GM08714 (cell line): Measurements from ENCODE around the gene MEIOB.

Source experiments
- H3K4me3 ChIP-seq: fragments of 200-500 bp; sonication (Bioruptor generic); 2 replicates; pipeline ENCODE4 v1.5.1; 2014; ENCODE audit warnings: mild to moderate bottlenecking, low read length, inconsistent platforms
- ZNF274 ChIP-seq: IDR thresholded peaks from 2 replicates; pipeline ENCODE4 v1.6.1; 2012; ENCODE audit warnings: mild to moderate bottlenecking, low read depth, low read length

MEIOB gene

GRCh38 chr16:1846416-1846815 lies 25.5 kb downstream of the MEIOB start:
- H3K4me3 ChIP-seq = no peak overlapping the region
- no peak for TF ChIP-seq ZNF274

DNA sequence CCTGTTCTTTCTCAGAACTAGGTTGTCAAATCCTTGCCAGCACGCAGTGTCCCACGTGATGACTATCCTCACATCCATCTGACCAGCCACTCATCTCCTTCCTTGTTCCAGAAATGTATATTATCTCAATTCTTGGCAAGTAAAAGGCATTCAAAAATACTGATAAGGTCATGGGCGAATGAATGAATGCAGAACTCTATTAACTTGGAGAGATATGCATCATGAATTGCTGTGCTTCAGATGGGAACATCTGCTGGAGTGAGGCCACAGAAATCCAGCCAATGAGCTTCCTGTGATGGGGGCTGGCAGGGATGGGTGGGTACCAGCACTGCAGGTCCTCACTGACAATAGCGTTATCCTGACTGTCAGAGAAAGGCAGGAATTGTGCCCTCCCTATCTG lies 26.0 kb downstream of the MEIOB start:
- no peak overlapping the region for H3K4me3 ChIP-seq
- TF ChIP-seq ZNF274 = no peak

DNA sequence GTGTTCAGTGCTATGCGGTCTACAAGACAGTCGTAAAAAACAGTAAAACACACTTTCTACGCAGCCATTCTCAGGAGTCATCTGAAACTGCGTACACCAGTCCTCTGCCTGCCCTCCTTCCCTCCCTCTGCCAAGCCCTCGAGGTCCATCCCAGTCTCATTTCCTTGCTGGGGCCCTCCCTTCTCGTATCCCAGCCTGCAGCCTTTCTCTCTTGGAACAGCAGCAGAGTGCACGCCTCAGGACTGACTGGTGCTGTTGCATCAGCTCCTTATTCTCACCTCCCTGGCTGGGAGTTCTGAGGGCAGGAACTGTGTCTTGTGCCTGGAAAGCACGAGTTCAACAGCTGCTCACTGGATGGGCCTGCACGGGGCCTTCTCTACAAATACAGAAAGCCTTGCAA lies 32.4 kb downstream of the MEIOB start:
- H3K4me3 ChIP-seq = no peak overlapping the region
- no peak for TF ChIP-seq ZNF274

DNA sequence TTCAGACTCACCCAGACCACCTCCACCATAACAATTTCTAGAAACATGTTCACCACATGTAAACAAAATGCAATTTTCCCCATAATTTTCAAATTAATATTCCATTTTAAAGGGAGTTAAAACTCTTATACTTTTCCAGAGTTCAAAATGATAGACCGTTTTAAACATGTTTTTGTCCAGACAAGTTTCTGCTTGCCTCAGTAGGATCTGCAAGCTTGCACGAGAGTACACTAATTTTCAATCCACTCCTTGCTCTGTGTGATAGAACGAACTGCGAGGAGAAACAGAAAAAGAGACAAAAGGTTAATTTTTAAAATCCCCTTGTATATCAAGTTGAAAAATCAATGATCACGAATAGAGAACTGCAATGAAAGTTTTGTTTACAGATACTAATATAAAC lies 37.9 kb downstream of the MEIOB start:
- no peak for TF ChIP-seq ZNF274

DNA sequence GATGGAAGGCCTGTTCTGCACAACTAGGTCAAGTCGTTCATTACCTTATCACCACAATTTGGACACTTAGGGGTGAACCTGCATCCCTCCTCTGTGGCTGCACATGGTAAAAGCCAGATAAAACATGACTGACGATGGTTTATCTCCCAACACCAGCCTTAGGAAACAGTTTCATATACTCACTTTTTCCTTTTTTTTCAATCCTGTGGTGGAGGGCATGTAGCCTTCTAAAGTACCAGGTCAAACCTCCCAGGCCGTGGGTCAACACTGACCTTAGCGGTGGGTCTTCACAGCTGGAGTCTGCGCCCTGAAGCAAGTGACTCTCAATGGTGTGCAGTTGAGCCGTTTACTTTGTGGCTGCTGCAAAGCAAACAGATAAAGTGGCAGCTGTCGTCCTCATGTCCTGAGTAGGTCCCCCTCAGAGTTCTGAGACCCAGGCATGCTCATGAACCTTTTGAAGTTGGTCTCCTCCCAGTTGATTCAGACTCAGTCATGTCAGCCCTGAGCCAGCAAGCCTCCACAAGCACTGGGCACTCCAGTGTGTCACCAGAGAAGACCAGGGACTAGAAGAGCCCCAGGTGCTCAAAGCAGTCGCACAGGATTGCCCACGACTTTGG lies 39.0 kb downstream of the MEIOB start:
- H3K4me3 ChIP-seq = no peak overlapping the region
- TF ChIP-seq ZNF274 = no peak

More for the DNA sequence above, 37.9 kb downstream of the MEIOB start:
- H3K4me3 ChIP-seq = no peak overlapping the region

DNA sequence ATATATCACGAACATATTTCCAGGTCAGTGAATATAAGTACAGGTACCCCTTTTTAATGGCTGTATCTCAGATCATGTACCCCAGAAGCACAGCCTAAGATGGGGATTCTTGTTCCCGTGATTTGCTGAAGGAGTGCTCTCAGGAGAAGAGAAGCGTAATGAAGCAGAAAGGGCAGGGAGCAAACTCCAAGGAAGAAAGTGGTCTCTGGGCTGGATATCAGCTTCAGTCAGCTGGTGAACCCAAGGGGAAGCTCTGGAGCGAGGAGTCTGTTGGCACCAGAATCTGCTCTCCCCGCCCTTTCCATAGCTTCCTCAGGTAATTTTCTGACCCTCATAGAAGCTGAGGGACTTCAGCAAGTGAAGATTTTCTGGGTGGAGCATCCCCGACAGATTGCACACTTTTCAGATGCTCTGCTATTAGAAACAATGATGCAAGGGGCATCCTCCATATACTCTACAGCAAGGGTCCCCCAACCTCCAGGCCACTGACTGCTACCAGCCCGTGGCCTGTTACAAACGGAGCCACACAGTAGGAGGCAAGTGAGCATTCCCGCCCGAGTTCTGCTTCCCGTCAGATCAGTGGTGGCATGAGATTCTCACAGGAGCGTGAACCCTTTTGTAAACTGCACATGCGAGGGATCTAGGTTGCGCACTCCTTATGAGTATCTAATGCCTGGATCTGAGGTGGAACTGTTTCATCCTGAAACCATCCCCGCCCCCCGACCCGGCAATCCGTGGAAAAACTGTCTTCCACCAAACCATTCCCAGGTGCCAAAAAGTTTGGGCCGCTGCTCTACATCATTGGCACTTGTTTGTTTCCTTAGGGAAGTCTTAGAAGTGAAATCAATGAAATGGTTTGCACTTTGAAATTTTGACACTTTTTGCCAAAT lies 40.5 kb downstream of the MEIOB start:
- TF ChIP-seq ZNF274 = no peak
- H3K4me3 ChIP-seq = no peak overlapping the region

- TF ChIP-seq ZNF274 = no peak
These were observed 41.8 kb downstream of the MEIOB start for GRCh38 chr16:1830213-1830612.

GRCh38 chr16:1828645-1829410 lies 43.1 kb downstream of the MEIOB start:
- no peak overlapping the region for H3K4me3 ChIP-seq
- no peak for TF ChIP-seq ZNF274

More at GRCh38 chr16:1830213-1830612, 41.8 kb downstream of the MEIOB start:
- no peak overlapping the region for H3K4me3 ChIP-seq

GRCh38 chr16:1826691-1827573 lies 45.0 kb downstream of the MEIOB start, which contains the start of the genes FAHD1 and HAGH:
FAHD1 (plus strand) TSS chr16:1827206; CDS start chr16:1827239, 33 bp downstream.
HAGH (minus strand) TSS chr16:1826825; CDS start chr16:1826787, 38 bp downstream.
- peak within 1 kb of the TSS; percentile 95 for H3K4me3 ChIP-seq
- TF ChIP-seq ZNF274 = no peak

DNA sequence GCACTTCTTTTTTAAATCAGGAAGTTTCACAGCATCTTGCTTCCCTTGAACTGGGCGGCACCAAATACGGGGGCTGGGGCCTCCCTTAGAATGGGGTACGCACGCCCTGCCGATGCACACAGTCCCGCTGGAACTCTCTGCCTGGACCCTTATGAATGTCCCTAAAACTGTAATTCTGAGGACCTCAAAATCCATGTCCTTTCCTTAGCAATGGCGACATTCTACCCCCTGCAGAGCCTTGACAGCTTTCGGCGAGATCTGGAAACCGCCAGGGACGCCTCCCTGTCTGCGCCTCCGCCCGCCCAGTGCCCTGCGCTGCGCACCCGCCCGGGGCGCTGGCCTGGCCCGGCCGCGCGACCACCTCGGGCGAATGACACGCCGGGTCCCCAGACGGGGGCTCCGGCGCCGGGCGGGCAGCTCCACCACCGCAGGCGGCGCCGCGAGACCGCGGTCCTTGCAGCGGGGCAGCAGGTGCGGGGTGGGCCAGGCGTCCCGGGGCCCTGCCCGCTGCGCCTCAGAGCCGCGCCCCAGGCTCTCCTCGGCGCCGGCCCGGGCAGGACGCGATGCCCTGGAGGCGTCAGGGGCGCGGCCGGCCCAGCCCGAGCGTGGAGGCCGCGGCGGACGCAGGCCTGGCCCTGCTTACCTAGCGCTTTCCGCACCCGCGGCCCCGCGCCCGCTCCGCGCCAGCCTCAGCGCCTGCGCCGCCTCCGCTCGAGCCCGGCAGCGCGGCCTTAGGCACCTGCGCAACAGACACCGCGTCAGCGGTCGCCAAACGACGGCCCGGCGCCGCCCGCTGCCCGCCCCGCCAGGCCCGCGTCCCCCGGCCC lies 45.9 kb downstream of the MEIOB start:
- H3K4me3 ChIP-seq = peak overlapping the region; percentile 95
- no peak for TF ChIP-seq ZNF274

DNA sequence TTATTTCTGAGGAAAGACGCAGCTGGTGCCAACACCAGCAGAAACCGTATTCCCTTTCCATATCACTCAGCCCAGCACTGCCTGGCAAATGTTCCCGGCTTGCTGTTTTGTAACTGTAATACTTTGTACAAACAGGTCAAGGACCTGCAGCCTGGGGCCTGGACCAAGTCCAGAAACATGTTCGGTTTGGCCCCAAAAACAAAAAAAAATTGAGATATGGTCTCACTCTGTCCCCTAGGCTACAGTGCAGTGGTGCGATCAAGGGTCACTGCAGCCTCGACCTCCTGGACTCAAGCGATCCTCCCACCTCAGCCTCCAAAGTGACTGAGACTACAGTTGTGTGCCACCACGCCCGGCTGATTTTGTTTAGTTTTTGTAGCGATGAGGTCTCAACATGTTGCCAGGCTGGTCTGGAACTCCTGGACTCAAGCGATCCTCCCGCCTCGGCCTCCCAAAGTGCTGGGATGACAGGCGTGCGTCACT lies 46.5 kb downstream of the MEIOB start:
- TF ChIP-seq ZNF274 = no peak
- peak overlapping the region; percentile 95 for H3K4me3 ChIP-seq

GRCh38 chr16:1823821-1824220 lies 48.1 kb downstream of the MEIOB start:
- no peak for TF ChIP-seq ZNF274
- no peak overlapping the region for H3K4me3 ChIP-seq
